Breast epithelium (tissue), 4 donors: Measurements from ENCODE around the gene HADHA. TPM values are rescaled to one million over a fixed set of nuclear protein-coding genes. Genes with fewer than 3 reads are reported as not detected.

ENCODE experiments used
- DNase-seq, 2 donors: peaks; one replicate each; pipeline ENCODE4 v3.0.0-alpha.2; 2019; ENCODE audit warnings: low spot score in 2 of 2
- H3K27ac ChIP-seq, 2 donors: fragments of 200-600 bp; sonication (generic) in 1 of 2; one replicate each; pipeline ENCODE4 v1.5.1; 2016 to 2019; ENCODE audit warnings: mild to moderate bottlenecking in 1 of 2
- H3K27me3 ChIP-seq, 2 donors: fragments of 200-600 bp; sonication (generic) in 1 of 2; one replicate each; pipeline versions ENCODE4 v1.5.1 to v1.6.0; 2017 to 2019; ENCODE audit warnings: control low read depth in 1 of 2, mild to moderate bottlenecking in 1 of 2
- H3K36me3 ChIP-seq: fragments of 200-600 bp; one replicate; pipeline ENCODE4 v1.5.1; 2019
- H3K4me1 ChIP-seq, 2 donors: fragments of 200-600 bp; sonication (generic); one replicate each; pipeline ENCODE4 v1.5.1; 2016 to 2019; ENCODE audit warnings: control low read depth in 1 of 2
- H3K4me3 ChIP-seq, 3 donors: fragments of 200-600 bp; sonication (generic); 1 replicate in 2 of 3; 2 replicates in 1 of 3; pipeline ENCODE4 v1.5.1; 2016 to 2019; ENCODE audit warnings: mild to moderate bottlenecking in 3 of 3, moderate library complexity in 2 of 3
- H3K9me3 ChIP-seq, 2 donors: fragments of 200-600 bp; sonication (generic) in 1 of 2; one replicate each; pipeline ENCODE4 v1.5.1; 2016 to 2019; ENCODE audit warnings: control low read depth in 1 of 2
- CTCF ChIP-seq, 3 donors: fragments of 450-650 bp; IDR thresholded peaks; one replicate each; pipeline ENCODE4 v1.5.1; 2016 to 2017; ENCODE audit warnings: antibody characterized with exemption in 3 of 3, mild to moderate bottlenecking in 3 of 3, moderate library complexity in 3 of 3
- POLR2A ChIP-seq: fragments of 450-650 bp; IDR thresholded peaks from one replicate; pipeline ENCODE4 v1.6.1; 2016; ENCODE audit warnings: antibody characterized with exemption, mild to moderate bottlenecking, moderate library complexity
- POLR2AphosphoS5 ChIP-seq, 3 donors: sonication (generic); formaldehyde crosslinking; IDR thresholded peaks; one replicate each; pipeline ENCODE4 v1.6.1; 2017; ENCODE audit warnings: antibody characterized with exemption in 3 of 3
- intact Hi-C: fragments of 100-400 bp; cut with DNase I; formaldehyde crosslinking; loops from one replicate; pipeline ENCODE4 v1.15.1; 2023; ENCODE audit warnings: low total_unique reads
- total RNA-seq, 3 donors: library from RNA; depleted of rRNA; stranded (reverse); fragments of >200 nt; gene quantifications; one replicate each; pipeline ENCODE4 v1.1.0, GENCODE V29; 2016

HADHA gene
- total RNA-seq, 3 donors from 2014 or later, result 139 to 156 (median 141) TPM

- Histone ChIP-seq H3K36me3 (no peaks in the 10 kb centered on the region), H3K4me1 (no peaks in the 10 kb centered on the region), H3K4me3 (no peak overlapping the region), H3K27me3 (no peaks in the 10 kb centered on the region), H3K27ac (no peak overlapping the region), H3K9me3 (no peaks in the 10 kb centered on the region)
- intact Hi-C loops, result no loop called here
- no peak for DNase-seq
- TF ChIP-seq POLR2A, result no peak
- TF ChIP-seq POLR2AphosphoS5 (IDR thresholded peaks at IDR 0.05), result no peak
- TF ChIP-seq CTCF (IDR thresholded peaks at IDR 0.05), result no peak
Measured at GRCh38 chr2:26165403-26165802, 79.0 kb downstream of the HADHA start.

DNA sequence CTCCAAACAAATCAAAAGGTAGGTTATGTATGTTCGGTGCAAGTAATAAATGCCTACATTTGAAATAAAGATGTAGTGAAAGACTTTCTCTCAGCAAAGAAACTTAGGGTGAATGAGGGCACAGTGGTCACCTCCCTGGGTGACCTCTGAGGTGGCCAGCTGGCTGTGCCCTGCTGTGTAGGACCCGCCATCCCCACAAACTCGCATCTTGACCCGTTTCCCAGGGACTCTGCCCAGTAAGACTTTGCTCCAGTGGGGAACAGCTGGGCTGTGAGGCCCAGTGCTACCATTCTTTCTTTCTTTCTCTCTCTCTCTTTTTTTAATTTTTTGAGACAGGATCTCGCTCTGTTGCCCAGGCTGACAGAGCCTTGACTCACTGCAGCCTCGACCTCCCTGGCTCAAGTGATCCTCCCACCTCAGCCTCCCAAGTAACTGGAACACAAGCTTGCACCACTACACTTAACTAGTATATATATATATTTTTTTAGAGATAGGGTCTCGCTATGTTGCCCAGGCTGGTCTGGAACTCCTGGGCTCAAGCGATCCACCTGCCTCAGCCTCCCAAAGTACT, 79.7 kb downstream of the HADHA start:
- peak in 1 of 2 donors; percentile 7 for DNase-seq

GRCh38 chr2:26164231-26164630, 80.2 kb downstream of the HADHA start:
- intact Hi-C loops, result no loop called here
- no peaks in the 10 kb centered on the region for H3K36me3 ChIP-seq
- H3K4me1 ChIP-seq, result no peaks in the 10 kb centered on the region
- no peak overlapping the region for H3K27ac ChIP-seq
- TF ChIP-seq POLR2AphosphoS5 (IDR thresholded peaks at IDR 0.05), result no peak
- TF ChIP-seq POLR2A, result no peak
- TF ChIP-seq CTCF (IDR thresholded peaks at IDR 0.05), result no peak
- no peak overlapping the region for H3K4me3 ChIP-seq
- DNase-seq, result no peak
- H3K27me3 ChIP-seq, result no peaks in the 10 kb centered on the region
- H3K9me3 ChIP-seq, result no peaks in the 10 kb centered on the region

More for the DNA sequence above, 79.7 kb downstream of the HADHA start:
- no peak overlapping the region for H3K4me3 ChIP-seq
- no peaks in the 10 kb centered on the region for H3K27me3 ChIP-seq
- no peaks in the 10 kb centered on the region for H3K36me3 ChIP-seq
- intact Hi-C loops, result no loop called here
- no peaks in the 10 kb centered on the region for H3K9me3 ChIP-seq
- no peak overlapping the region for H3K27ac ChIP-seq
- no peaks in the 10 kb centered on the region for H3K4me1 ChIP-seq
- TF ChIP-seq POLR2A (no peak), POLR2AphosphoS5 (IDR thresholded peaks at IDR 0.05) (no peak), CTCF (IDR thresholded peaks at IDR 0.05) (no peak)

DNA sequence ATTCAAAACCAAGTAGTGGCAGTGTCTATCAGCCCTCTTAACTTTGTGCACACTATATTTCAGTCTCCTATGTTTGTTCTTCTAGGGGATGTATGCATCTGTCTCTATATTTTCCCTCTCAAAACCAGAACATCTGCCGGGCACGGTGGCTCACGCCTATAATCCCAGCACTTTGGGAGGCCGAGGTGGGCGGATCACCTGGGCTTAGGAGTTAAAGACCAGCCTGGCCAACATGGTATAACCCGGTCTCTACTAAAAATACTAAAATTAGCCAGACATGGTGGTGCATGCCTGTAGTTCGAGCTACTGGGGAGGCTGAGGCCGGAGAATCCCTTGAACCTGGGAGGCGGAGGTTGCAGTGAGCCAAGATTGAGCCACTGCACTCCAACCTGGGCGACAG, 81.5 kb downstream of the HADHA start:
- TF ChIP-seq CTCF (IDR thresholded peaks at IDR 0.05) (no peak), POLR2A (no peak), POLR2AphosphoS5 (IDR thresholded peaks at IDR 0.05) (no peak)
- Histone ChIP-seq H3K4me3 (no peak overlapping the region), H3K27ac (no peak overlapping the region), H3K36me3 (no peaks in the 10 kb centered on the region), H3K4me1 (no peaks in the 10 kb centered on the region), H3K27me3 (no peaks in the 10 kb centered on the region), H3K9me3 (no peaks in the 10 kb centered on the region)
- intact Hi-C loops, result no loop called here
- DNase-seq, result no peak

DNA sequence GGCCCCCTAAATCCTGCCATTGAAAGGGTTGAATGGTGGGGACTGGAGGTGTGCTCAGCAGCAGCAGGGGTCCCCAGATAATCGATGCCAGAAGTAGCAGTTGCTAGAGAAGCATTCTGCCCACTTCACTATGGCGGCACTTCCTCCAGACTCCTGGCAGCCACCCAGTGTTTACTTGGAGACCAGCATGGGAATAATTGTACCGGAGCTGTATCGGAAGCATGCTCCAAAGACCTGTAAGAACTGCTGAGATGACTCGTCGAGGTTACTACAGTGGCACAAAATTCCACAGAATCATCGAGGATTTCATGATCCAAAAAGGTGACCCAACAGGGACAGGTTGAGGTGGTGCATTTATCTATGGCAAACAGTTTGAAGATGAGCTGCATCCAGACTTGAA, 82.5 kb downstream of the HADHA start:
- Histone ChIP-seq H3K4me1 (no peaks in the 10 kb centered on the region), H3K27me3 (no peaks in the 10 kb centered on the region), H3K36me3 (no peaks in the 10 kb centered on the region), H3K4me3 (no peak overlapping the region), H3K9me3 (no peaks in the 10 kb centered on the region), H3K27ac (no peak overlapping the region)
- DNase-seq, result no peak
- intact Hi-C loops, result no loop called here
- TF ChIP-seq CTCF (IDR thresholded peaks at IDR 0.05) (no peak), POLR2A (no peak), POLR2AphosphoS5 (IDR thresholded peaks at IDR 0.05) (no peak)
